Measurements from ENCODE around the gene PTGIS. TPM values are rescaled to one million over a fixed set of nuclear protein-coding genes. Genes with fewer than 3 reads are reported as not detected.

Gene PTGIS
- total RNA-seq, 1 donor from 2014 or later, result 42.1 TPM

- H3K9me3 ChIP-seq, result no peaks in the 10 kb centered on the region
- no peaks in the 10 kb centered on the region for H3K4me1 ChIP-seq
- no peak overlapping the region for H3K4me3 ChIP-seq
- no peak for TF ChIP-seq CTCF (IDR thresholded peaks at IDR 0.05)
- intact Hi-C loops (cut with DNase I), result no loop called here
- H3K27me3 ChIP-seq, result peaks cover 3% of the 10 kb centered on the region
- H3K27ac ChIP-seq, result no peak overlapping the region
- ATAC-seq (no peak), DNase-seq (no peak)
- H3K36me3 ChIP-seq, result no peaks in the 10 kb centered on the region
Observed at GRCh38 chr20:49496553-49497397, 71.2 kb downstream of the PTGIS start.

GRCh38 chr20:49496043-49496442 is 71.9 kb downstream of the PTGIS start:
- DNase-seq, result no peak
- no peaks in the 10 kb centered on the region for H3K36me3 ChIP-seq
- no peaks in the 10 kb centered on the region for H3K4me1 ChIP-seq
- TF ChIP-seq CTCF (IDR thresholded peaks at IDR 0.05), result no peak
- ATAC-seq, result no peak
- no peak overlapping the region for H3K27ac ChIP-seq
- H3K27me3 ChIP-seq, result peaks cover 4% of the 10 kb centered on the region
- intact Hi-C loops (cut with DNase I), result no loop called here
- H3K9me3 ChIP-seq, result no peaks in the 10 kb centered on the region
- H3K4me3 ChIP-seq, result no peak overlapping the region

- no peak for TF ChIP-seq CTCF (IDR thresholded peaks at IDR 0.05)
- no peaks in the 10 kb centered on the region for H3K36me3 ChIP-seq
- no peaks in the 10 kb centered on the region for H3K4me1 ChIP-seq
- H3K27me3 ChIP-seq, result peaks cover 39% of the 10 kb centered on the region
- DNase-seq (no peak), ATAC-seq (no peak)
- H3K27ac ChIP-seq, result no peak overlapping the region
- no peak overlapping the region for H3K4me3 ChIP-seq
- no peaks in the 10 kb centered on the region for H3K9me3 ChIP-seq
- intact Hi-C loops (cut with DNase I), result no loop called here
Observed at GRCh38 chr20:49490689-49491088, 77.2 kb downstream of the PTGIS start.

- Histone ChIP-seq H3K4me1 (no peaks in the 10 kb centered on the region), H3K4me3 (no peak overlapping the region), H3K27me3 (peaks cover 49% of the 10 kb centered on the region), H3K27ac (no peak overlapping the region), H3K36me3 (no peaks in the 10 kb centered on the region), H3K9me3 (no peaks in the 10 kb centered on the region)
- DNase-seq (no peak), ATAC-seq (no peak)
- no peak for TF ChIP-seq CTCF (IDR thresholded peaks at IDR 0.05)
- intact Hi-C loops (cut with DNase I), result loop anchor here (10.0 kb wide), 1 partner anchor 155 kb away; no protein-coding TSS in a partner anchor
Observed at GRCh38 chr20:49489688-49490087, 78.2 kb downstream of the PTGIS start.

GRCh38 chr20:49486064-49486463 is 81.9 kb downstream of the PTGIS start:
- intact Hi-C loops (cut with DNase I), result loop anchor here (10.0 kb wide), 1 partner anchor 151 kb away; no protein-coding TSS in a partner anchor
- Histone ChIP-seq H3K4me3 (no peak overlapping the region), H3K9me3 (no peaks in the 10 kb centered on the region), H3K27me3 (peaks cover 75% of the 10 kb centered on the region), H3K27ac (no peak overlapping the region), H3K4me1 (peaks cover 9% of the 10 kb centered on the region), H3K36me3 (no peaks in the 10 kb centered on the region)
- DNase-seq, result no peak
- TF ChIP-seq CTCF (IDR thresholded peaks at IDR 0.05), result no peak
- no peak for ATAC-seq

All from upper lobe of right lung (tissue), 1 donor.